Measurements from ENCODE around the gene PFDN2.
A peak's percentile ranks its signal among the peaks of the same experiment; 100 is the strongest.
"Not testable (repeated sequence)": the region's sequence is repeated elsewhere in the genome, so short reads cannot be mapped to it uniquely, and the experiment has no call there.

Gene PFDN2

DNA sequence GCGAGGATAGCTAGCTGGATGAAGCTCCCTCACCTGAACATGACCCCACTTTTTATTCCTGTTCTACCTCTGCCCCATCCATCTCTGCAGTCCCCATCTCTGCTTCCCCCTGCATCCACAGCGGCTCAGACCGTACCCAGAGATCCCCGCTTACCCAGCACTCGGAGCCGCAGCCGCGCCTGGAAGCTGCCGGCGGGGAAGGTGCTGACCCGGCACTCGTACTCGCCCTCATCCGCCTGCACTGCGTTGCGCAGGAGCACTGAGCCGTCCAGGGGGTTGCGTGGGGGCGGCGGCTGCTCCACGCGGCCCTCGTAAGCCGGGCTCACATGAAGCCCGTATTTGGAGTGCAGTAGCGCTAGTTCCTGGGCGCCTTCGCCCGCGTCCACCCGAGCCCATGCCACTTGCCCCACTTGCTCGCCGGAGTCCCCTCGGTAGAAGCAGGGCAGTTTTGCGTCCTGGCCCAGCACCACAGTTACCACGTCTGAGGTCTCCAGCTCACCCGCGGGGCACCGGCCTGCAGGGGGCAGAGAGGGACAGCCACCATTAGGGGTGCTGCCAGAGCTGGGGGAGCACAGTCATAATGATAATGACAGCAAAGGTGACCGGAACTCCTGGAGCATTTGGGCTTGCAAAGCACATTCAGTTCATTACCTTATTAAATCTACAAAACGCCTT is 38.3 kb downstream of the PFDN2 start:
- no peak for DNase-seq

- no peak for DNase-seq
Measured at GRCh38 chr1:161077426-161077825, 40.4 kb downstream of the PFDN2 start.

DNA sequence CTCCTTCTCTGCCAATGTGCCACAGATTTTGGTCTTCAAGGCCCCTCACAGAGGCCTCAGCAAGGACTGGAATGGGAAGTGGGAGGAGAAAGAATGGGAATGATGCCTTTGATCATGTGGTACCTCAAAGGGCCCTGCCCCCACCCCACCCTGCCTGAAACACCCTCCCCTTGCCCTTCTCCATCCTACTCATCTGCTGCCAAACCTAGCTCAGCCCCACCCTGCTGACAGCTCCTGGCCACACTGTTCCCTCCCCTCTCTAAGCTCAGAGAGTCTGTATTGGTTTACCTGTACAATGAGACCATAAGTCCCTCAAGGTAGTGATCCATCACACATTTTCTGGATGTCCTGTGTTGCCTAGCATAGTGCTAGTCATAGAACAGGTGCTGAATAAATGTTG is 41.4 kb downstream of the PFDN2 start:
- no peak for DNase-seq

DNA sequence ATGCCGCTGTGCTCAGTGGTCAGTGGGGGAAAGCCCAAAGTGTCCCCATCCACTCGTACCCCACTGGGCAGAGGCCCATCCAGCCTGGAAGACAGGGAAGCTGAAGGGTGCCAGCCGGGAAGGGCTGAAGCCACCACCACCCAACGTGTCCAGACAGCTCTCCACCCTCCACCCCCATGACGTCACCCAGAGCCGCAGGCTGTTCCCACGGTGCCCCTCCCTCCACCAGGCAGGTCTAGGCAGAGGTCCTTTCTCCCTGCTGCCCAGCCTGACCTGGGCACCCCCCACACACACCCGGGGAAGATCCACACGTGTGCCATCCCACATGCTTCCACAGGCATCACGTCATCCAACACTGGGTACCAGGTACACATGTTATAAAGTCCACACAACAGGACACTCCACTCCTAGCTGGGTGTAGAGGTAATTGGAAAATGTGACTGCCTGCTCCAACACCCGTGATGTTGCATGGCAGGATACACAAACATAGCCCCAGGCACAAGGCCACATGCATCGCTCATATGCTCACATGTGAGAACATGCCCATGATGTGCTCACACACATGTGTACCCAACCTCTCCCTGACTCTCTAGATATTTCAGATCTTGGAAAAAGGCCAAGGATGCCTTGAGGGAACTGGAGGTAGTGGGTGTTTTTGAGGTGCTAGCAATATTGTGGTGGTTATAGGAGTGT is 43.0 kb downstream of the PFDN2 start:
- DNase-seq = peak; percentile 2

- no peak for DNase-seq
Measured at GRCh38 chr1:161073474-161074121, 44.2 kb downstream of the PFDN2 start.

DNA sequence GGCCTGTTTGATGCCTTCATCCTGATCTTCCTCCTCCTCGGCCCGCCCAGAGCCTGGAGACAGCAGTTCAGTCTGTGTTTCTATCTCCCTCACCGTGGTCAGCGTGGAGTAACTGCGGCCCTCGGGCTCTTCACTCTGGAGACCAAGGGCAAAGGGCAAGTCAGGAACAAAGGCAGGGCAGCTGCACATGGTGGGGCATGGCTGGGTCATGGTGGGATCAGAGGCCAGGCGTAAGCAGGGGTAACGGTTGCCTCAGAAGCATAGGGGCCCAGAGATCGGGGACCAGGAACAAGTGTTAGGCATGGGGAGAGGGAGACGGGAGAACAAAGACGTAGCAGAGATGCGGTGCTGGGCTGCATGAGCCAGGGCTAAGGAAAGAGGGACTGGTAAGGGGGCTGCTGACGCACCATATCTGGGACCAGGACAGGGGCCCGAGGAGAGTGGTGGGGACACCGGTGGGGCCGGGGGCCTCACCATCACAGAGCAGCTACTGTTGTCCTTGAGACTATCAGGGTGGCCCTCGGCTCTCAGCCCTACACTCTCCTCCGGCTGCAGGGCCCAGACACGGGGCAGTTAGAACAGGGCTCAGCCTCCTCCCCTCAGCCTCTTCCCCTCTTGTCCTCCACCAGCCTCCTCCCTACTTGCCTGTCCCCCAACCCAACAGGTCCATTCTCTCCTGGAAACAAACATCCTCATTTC is 44.9 kb downstream of the PFDN2 start:
- no peak for DNase-seq

- DNase-seq = no peak
Measured at GRCh38 chr1:161071886-161072371, 45.9 kb downstream of the PFDN2 start.

DNA sequence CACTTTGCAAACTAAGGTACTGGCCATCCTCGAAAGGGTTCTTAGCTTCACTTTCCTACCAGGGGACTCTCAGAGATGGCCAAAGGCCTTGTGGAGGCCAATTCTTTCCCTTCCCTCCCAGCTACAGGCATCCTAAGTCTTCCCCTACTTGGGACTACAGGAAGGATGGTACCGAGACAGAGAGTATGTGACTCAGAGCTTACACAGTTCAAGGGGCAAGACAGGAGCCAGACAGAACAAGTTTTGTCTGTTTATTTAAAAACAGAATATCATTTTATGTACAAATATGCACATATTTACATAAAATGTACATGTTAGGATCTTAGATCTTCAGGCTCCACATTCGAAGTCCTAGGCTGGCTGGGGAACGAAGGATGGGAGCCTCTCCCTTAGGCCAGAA is 47.1 kb downstream of the PFDN2 start:
- no peak for DNase-seq

- no peak for DNase-seq
Measured at GRCh38 chr1:161069731-161070270, 48.0 kb downstream of the PFDN2 start, which contains the start of gene ARHGAP30. Gene ARHGAP30, minus strand, starts transcription at chr1:161069891. Its CDS starts 267 bp downstream, at chr1:161069624.

DNA sequence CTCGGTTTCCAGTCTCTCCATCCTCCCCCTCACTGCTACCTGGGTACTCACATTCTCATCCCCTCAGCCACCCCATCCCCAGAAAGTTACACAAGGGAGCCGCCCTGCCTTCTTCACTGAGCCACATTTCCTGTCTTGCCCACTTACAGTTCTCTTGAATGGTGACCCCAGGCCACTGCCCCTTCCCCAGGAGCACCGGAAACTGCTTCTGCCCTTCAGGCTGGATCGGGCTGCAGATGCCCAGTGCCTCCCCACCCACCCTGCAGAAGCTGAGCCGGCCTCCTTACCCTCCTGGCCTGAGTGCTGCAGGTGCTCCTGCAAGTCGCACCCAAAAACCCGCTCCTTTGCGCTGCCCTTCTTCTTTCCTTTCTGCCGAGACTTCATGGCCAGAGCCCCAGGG is 48.6 kb downstream of the PFDN2 start:
- DNase-seq = no peak

GRCh38 chr1:161068306-161069234 is 49.3 kb downstream of the PFDN2 start:
- no peak for DNase-seq

DNA sequence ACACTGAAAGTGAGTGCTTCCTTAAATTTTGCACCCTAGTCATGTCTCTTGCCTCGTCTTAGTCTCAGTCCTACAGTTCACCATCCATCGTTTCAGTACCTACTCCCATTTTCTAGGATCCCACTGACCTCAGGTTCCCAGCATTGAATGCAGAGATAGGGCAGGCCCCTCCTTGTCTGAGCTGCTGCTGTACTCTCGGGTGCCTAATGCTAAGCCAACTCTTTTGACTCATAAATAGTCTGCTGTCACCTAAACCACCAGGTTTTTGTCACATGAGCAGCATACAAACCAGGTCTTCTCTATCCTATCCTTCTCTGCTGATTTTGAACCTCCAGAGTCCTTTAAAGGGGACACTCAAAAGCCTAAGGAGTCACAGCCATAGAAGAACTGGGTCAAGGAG is 51.1 kb downstream of the PFDN2 start:
- no peak for DNase-seq

DNA sequence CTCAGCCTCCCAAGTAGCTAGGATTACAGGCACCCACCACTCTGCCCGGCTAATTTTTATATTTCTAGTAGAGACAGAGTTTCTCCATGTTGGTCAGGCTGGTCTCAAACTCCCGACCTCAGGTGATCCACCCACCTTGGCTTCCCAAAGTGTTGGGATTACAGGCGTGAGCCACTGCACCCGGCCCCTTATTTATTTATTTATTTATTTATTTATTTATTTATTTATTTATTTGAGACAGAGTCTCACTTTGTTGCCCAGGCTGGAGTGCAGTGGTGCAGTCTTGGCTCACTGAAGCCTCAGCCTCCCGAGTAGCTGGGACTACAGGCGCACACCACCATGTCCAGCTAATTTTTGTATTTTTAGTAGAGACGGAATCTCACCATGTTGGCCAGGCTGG is 52.2 kb downstream of the PFDN2 start:
- not testable (repeated sequence) for DNase-seq

GRCh38 chr1:161063936-161064335 is 53.9 kb downstream of the PFDN2 start:
- not testable (repeated sequence) for DNase-seq

- no peak for DNase-seq
Measured at GRCh38 chr1:161061419-161061818, 56.4 kb downstream of the PFDN2 start.

DNA sequence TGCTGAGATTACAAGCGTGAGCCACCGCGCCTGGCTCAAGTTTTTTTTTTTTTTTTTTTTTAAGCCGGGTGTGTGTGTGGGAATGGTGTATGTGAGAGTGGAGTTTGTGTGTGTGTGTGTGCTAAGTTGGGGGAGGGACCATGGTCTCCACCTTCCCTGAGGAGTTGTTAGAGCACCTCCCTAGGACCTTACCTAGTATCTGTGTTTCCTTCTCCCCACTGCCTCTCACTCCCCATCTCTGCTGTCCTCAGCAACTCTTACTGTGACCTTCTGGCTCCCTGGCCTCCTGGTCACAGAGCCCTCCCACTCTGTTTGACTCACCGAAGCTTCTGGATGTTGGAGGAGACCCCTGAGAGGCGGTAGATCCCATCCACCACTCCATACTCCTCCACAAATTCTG is 58.5 kb downstream of the PFDN2 start:
- no peak for DNase-seq

DNA sequence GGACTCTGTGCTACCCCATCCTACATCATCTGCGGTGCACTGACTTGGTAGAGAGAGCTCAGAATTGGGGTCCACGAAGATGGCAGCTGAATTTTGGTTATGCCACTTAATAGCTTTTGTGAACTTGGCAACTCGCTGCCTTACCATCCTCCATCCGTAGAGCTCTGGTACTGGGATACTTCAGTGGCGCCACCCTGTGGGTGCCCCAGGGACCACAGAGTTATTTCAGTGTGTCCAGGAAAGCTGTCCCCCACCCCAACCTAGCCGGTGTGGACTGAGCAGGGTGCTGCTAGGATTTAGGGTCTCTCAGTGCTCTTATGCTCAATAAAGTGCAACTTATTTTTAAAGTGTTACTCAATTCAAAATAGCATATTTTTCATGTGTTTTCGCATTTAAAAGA is 63.0 kb downstream of the PFDN2 start:
- no peak for DNase-seq

DNA sequence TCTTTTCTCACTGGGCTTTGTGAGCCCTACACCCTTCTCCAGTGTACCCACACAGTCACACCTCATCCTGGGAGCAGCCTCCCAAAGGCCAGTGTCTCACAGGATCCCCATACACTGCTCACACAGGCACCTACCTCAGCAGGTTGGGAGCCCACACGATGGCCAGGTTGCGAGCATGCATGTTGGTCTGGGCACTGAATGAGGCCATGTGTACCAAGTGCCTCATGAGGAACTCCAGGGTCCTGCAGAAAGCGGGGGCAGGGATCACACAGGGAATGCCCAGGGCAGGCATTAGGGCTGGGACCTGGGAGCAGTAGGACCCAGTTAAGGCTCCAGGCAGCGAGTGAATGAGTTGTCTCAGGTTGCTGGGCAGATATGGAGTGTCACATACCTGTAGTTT is 63.6 kb downstream of the PFDN2 start:
- no peak for DNase-seq

DNA sequence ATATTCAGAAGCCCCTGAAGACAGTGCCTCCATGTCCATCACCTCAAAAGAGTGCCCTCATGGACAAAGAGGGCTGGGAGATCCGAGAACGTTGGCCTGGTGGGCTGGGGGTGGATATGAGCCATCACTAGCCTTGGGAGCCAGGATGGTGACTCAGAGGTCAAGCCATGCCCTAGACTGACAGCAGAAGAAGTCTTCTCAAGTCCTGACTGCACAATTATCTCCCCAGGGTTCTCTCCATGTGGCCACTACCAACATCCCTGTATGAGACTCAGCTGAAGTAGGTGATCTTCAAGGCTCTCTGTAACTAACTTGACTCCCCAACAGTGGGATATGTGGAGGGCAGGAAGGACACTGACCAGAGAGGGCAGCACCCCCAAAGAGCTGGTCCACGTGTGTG is 64.9 kb downstream of the PFDN2 start:
- no peak for DNase-seq

DNA sequence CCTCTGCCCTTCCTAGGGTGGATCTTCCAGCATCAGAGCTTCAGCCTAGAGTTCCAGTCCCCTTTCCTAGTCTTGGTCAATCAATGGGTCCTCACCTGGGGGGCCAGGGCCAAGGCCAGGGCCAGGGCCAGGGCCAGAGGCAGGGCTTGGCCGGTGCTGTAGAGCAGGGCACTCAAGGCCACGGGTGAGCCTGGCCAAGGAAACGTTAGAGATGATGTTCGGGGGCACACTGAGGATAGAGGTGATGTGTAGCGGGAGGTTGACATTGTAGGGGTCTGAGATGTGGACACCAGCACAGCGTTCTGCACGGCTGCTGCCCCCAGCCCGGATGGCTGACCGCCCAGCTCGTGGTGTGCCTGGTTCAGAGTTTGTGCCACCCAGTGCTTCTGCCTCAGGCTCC is 66.6 kb downstream of the PFDN2 start:
- DNase-seq = no peak

All from NCI-H1105 (cell line).